Lower leg skin (tissue), 4 donors: ENCODE data around the gene MED9. TPM values are rescaled to one million over a fixed set of nuclear protein-coding genes. Genes with fewer than 3 reads are reported as not detected.

Experiments used
- DNase-seq, 2 donors: peaks; one replicate each; pipeline ENCODE4 v3.0.0-alpha.2; 2019; ENCODE audit warnings: low spot score in 2 of 2
- H3K4me3 ChIP-seq: fragments of 200-600 bp; sonication (generic); 2 replicates; pipeline ENCODE4 v1.5.1; 2017; ENCODE audit warnings: mild to moderate bottlenecking, low read depth; ENCODE audit not compliant: poor library complexity, severe bottlenecking
- CTCF ChIP-seq, 3 donors: fragments of 450-650 bp; IDR thresholded peaks; one replicate each; pipeline ENCODE4 v1.5.1; 2016; ENCODE audit warnings: antibody characterized with exemption in 3 of 3, mild to moderate bottlenecking in 3 of 3, moderate library complexity in 2 of 3
- POLR2A ChIP-seq, 2 donors: fragments of 450-650 bp; IDR thresholded peaks; one replicate each; pipeline ENCODE4 v1.6.1; 2016 to 2017; ENCODE audit warnings: antibody characterized with exemption in 2 of 2, mild to moderate bottlenecking in 1 of 2, moderate library complexity in 1 of 2
- WGBS, 2 donors: methylation state at CpG; one replicate each; pipeline ENCODE4 v1.1.5; 2018; 5-methylcytosine and 5-hydroxymethylcytosine counted together
- intact Hi-C: fragments of 100-400 bp; cut with DNase I; formaldehyde crosslinking; loops from one replicate; pipeline ENCODE4 v1.15.0; 2023; ENCODE audit warnings: low total_unique reads
- total RNA-seq, 4 donors: library from RNA; depleted of rRNA; stranded (reverse); fragments of >200 nt; gene quantifications; one replicate each; pipeline ENCODE4 v1.1.0, GENCODE V29; 2016

Gene MED9
- total RNA-seq, 4 donors from 2014 or later, result 14.8 to 29.3 (median 24.2) TPM

- no peak for TF ChIP-seq POLR2A (IDR thresholded peaks at IDR 0.05)
- TF ChIP-seq CTCF (IDR thresholded peaks at IDR 0.05), result no peak
- DNase-seq, result peak in 1 of 2 donors; percentile 89
- no peak overlapping the region for H3K4me3 ChIP-seq
- 59 to 60% methylated on average over 14 of the region's 14 CpGs for WGBS, 2 donors
- intact Hi-C loops, result no loop called here
Observed at GRCh38 chr17:17443173-17443572, 33.6 kb upstream of the MED9 start.

- no peak for TF ChIP-seq POLR2A (IDR thresholded peaks at IDR 0.05)
- 70% methylated on average over 8 of the region's 8 CpGs for WGBS, 2 donors
- no peak for DNase-seq
- no peak overlapping the region for H3K4me3 ChIP-seq
- intact Hi-C loops, result no loop called here
Observed at GRCh38 chr17:17445296-17445924, 31.4 kb upstream of the MED9 start.

GRCh38 chr17:17445925-17446665 is 30.7 kb upstream of the MED9 start:
- peak in 1 of 2 donors; percentile 43 for DNase-seq
- TF ChIP-seq POLR2A (IDR thresholded peaks at IDR 0.05) (no peak), CTCF (IDR thresholded peaks at IDR 0.05) (no peak)
- H3K4me3 ChIP-seq, result no peak overlapping the region
- 47 to 54% methylated on average over 12 of the region's 12 CpGs for WGBS, 2 donors
- intact Hi-C loops, result no loop called here

- 67 to 72% methylated on average over 4 of the region's 4 CpGs for WGBS, 2 donors
- intact Hi-C loops, result no loop called here
- no peak for DNase-seq
- TF ChIP-seq POLR2A (IDR thresholded peaks at IDR 0.05) (no peak), CTCF (IDR thresholded peaks at IDR 0.05) (no peak)
- no peak overlapping the region for H3K4me3 ChIP-seq
Observed at GRCh38 chr17:17446666-17447155, 30.1 kb upstream of the MED9 start.

- WGBS, 2 donors, result 37 to 49% methylated on average over 5 of the region's 5 CpGs
- TF ChIP-seq CTCF (IDR thresholded peaks at IDR 0.05) (no peak), POLR2A (IDR thresholded peaks at IDR 0.05) (no peak)
- no peak overlapping the region for H3K4me3 ChIP-seq
- intact Hi-C loops, result no loop called here
- DNase-seq, result peak; percentile 41 to 84
Observed at GRCh38 chr17:17447264-17447663, 29.5 kb upstream of the MED9 start.

- intact Hi-C loops, result no loop called here
- no peak for TF ChIP-seq CTCF (IDR thresholded peaks at IDR 0.05)
- TF ChIP-seq POLR2A (IDR thresholded peaks at IDR 0.05), result no peak
- 44 to 46% methylated on average over 5 of the region's 5 CpGs for WGBS, 2 donors
- no peak overlapping the region for H3K4me3 ChIP-seq
- DNase-seq, result peak in 1 of 2 donors; percentile 45
Observed at GRCh38 chr17:17448076-17448475, 28.7 kb upstream of the MED9 start.
